ENCODE data around the gene KNL1. TPM values are rescaled to one million over a fixed set of nuclear protein-coding genes. Genes with fewer than 3 reads are reported as not detected.

The KNL1 gene
- total and polyA plus RNA-seq, 2 of the 8 experiments (the other 6 are each of a cell fraction or from before 2014, with no cell fraction given), result 4.4 to 22.5 TPM

GRCh38 chr15:40639677-40640076 lies 45.6 kb downstream of the KNL1 start:
- Histone ChIP-seq H3K27me3 (replicated peaks in 1 of 4; ENCODE audit: control insufficient read depth in 3 of 4, extremely low read depth in 1 of 4, insufficient read depth in 3 of 4, low read length in 3 of 4) (no peaks in the 10 kb centered on the region), H4K20me1 (replicated peaks in 1 of 2; ENCODE audit: control insufficient read depth in 1 of 2, insufficient read depth in 2 of 2, low read length in 2 of 2) (no peaks in the 10 kb centered on the region), H2BK5ac (ENCODE audit: low read depth, low read length) (no peak overlapping the region), H3K23ac (ENCODE audit: insufficient read length) (no peak overlapping the region), H3K9me3 (ENCODE audit: insufficient read depth in 2 of 2, low read depth in 1 of 2, low read length in 1 of 2) (no peaks in the 10 kb centered on the region), H3K23me2 (ENCODE audit: low read depth, low read length) (no peaks in the 10 kb centered on the region; the same call in 1 of the 2 replicates), H3K79me2 (ENCODE audit: control insufficient read depth in 1 of 2, insufficient read depth in 2 of 2, low read length in 2 of 2) (no peaks in the 10 kb centered on the region), H3K4ac (replicated peaks; ENCODE audit: insufficient read length, low read depth, low read length) (no peak overlapping the region), H2BK15ac (ENCODE audit: low read length) (no peak overlapping the region), H2BK12ac (ENCODE audit: low read depth, low read length) (no peak overlapping the region), H3K4me1 (replicated peaks in 1 of 4; ENCODE audit: control insufficient read depth in 3 of 4, insufficient read depth in 4 of 4, low read length in 3 of 4) (no peaks in the 10 kb centered on the region), H3K14ac (ENCODE audit: insufficient read length) (no peak overlapping the region), H2BK120ac (replicated peaks; ENCODE audit: low read depth, low read length) (no peak overlapping the region), H4K91ac (replicated peaks; ENCODE audit: insufficient read length, low read length) (no peak overlapping the region), H3K79me1 (ENCODE audit: low read depth, low read length) (no peaks in the 10 kb centered on the region), H3K18ac (ENCODE audit: extremely low read depth, low read length) (no peak overlapping the region), H2BK20ac (ENCODE audit: low read length) (no peak overlapping the region), H2AFZ (ENCODE audit: low read length) (no peak overlapping the region), H3K27ac (ENCODE audit: low read depth, low read length) (no peak overlapping the region), H4K5ac (ENCODE audit: insufficient read length, low read depth, low read length) (no peak overlapping the region), H3K4me3 (ENCODE audit: extremely low read depth in 1 of 4, insufficient read depth in 2 of 4, low read depth in 3 of 4, low read length in 4 of 4) (no peak overlapping the region), H4K8ac (ENCODE audit: extremely low read depth, insufficient read depth, low read length) (no peak overlapping the region), H3K9ac (replicated peaks in 1 of 4; ENCODE audit: extremely low read depth in 1 of 4, low read depth in 3 of 4, low read length in 3 of 4) (no peak overlapping the region), H3K4me2 (ENCODE audit: insufficient read depth in 1 of 2, low read depth in 2 of 2, low read length in 2 of 2) (no peak overlapping the region), H3K36me3 (ENCODE audit: control insufficient read depth in 2 of 4, insufficient read depth in 4 of 4, low read length in 3 of 4) (no peaks in the 10 kb centered on the region), H3K56ac (replicated peaks; ENCODE audit: insufficient read length, low read depth, low read length) (no peak overlapping the region), H2AK5ac (ENCODE audit: low read depth, low read length) (no peak overlapping the region)
- ChIA-PET POLR2A (ENCODE audit: partially characterized antibody) (no interaction called here), CTCF (ENCODE audit: partially characterized antibody) (interaction anchor here (0.6 to 0.7 kb wide), 4 partner anchors 9 to 749 kb away, joined by 3 read pairs; no protein-coding TSS in a partner anchor)
- no peak for DNase-seq (ENCODE audit: low read depth in 1 of 2, low spot score in 2 of 2)
- TF ChIP-seq ASH2L (IDR thresholded peaks at IDR 0.05; ENCODE audit: low read length) (no peak), KDM1A (IDR thresholded peaks at IDR 0.05; ENCODE audit: borderline replicate concordance, low read length) (no peak), TAF7 (optimal IDR thresholded peaks at IDR 0.05; ENCODE audit: borderline replicate concordance, low read depth, low read length) (no peak), FOSL1 (IDR thresholded peaks at IDR 0.05; ENCODE audit: insufficient read depth, low read depth, low read length) (no peak), RBBP5 (IDR thresholded peaks at IDR 0.05; ENCODE audit: borderline replicate concordance, low read depth, low read length) (no peak), HDAC6 (IDR thresholded peaks at IDR 0.05; ENCODE audit: low read depth, low read length) (no peak), RAD21 (IDR thresholded peaks at IDR 0.05 in 1 of 2, conservative IDR thresholded peaks at IDR 0.05 in 1 of 2; ENCODE audit: low read depth in 2 of 2, low read length in 2 of 2) (no peak), SRF (IDR thresholded peaks at IDR 0.05; ENCODE audit: low read depth, low read length) (no peak), E2F6 (IDR thresholded peaks at IDR 0.05) (no peak)
- no peak for FAIRE-seq
- WGBS, 2 experiments (ENCODE audit: extremely low coverage in 1 of 2, insufficient coverage in 1 of 2, insufficient read length in 1 of 2, insufficient replicate concordance in 2 of 2, low coverage in 1 of 2, low lambda C conversion rate in 2 of 2, missing lambda C conversion rate in 1 of 2), result 93% methylated on average over 5 of the region's 5 CpGs; no CpG with 5 or more reads in 1 of the 2 experiments

Data from H1 (cell line).